Calu3 (cell line): ENCODE results near the gene PRTG. TPM values are rescaled to one million over a fixed set of nuclear protein-coding genes. Genes with fewer than 3 reads are reported as not detected.
"Not testable (repeated sequence)": the region's sequence is repeated elsewhere in the genome, so short reads cannot be mapped to it uniquely, and the experiment has no call there.

Experiments
- BruUV-seq: library from RNA; stranded (reverse); fragments of 400-500 nt; replicated peaks from 2 replicates; lab custom pipeline; 2021; lab: Mats Ljungman, UMichigan
- CTCF ChIA-PET: fragments of 300-600 bp; sonication (Branson Sonifier 250); formaldehyde crosslinking; loops from one replicate; lab custom pipeline; 2022; ENCODE audit warnings: antibody characterized with exemption; lab: Charles Lee
- DNase-seq: peaks from one replicate; pipeline ENCODE4 v3.0.0; 2022
- H3K27ac Mint-ChIP-seq: one replicate; pipeline ENCODE4 v1.8.0; 2022; ENCODE audit warnings: mixed read lengths; ENCODE audit not compliant: unreplicated experiment
- H3K27me3 Mint-ChIP-seq: one replicate; pipeline ENCODE4 v1.8.0; 2022; ENCODE audit warnings: mixed read lengths; ENCODE audit not compliant: unreplicated experiment
- H3K36me3 Mint-ChIP-seq: one replicate; pipeline ENCODE4 v1.8.0; 2022; ENCODE audit warnings: mild to moderate bottlenecking, moderate library complexity, mixed read lengths; ENCODE audit not compliant: insufficient read depth, unreplicated experiment
- H3K4me1 Mint-ChIP-seq: one replicate; pipeline ENCODE4 v1.8.0; 2022; ENCODE audit warnings: mild to moderate bottlenecking, low read depth, mixed read lengths; ENCODE audit not compliant: unreplicated experiment
- H3K4me3 Mint-ChIP-seq: one replicate; pipeline ENCODE4 v1.8.0; 2022; ENCODE audit warnings: mild to moderate bottlenecking, low read depth, moderate library complexity, mixed read lengths; ENCODE audit not compliant: unreplicated experiment
- H3K9me3 Mint-ChIP-seq: one replicate; pipeline ENCODE4 v1.8.0; 2022; ENCODE audit warnings: low read depth, mixed read lengths; ENCODE audit not compliant: unreplicated experiment
- CTCF ChIP-seq: fragments of 200-600 bp; IDR thresholded peaks from one replicate; pipeline ENCODE4 v1.8.0; 2022; ENCODE audit warnings: antibody characterized with exemption; ENCODE audit not compliant: unreplicated experiment
- intact Hi-C: fragments of 100-400 bp; cut with micrococcal nuclease; formaldehyde crosslinking; loops from one replicate; pipeline ENCODE4 v1.10.0; 2022; ENCODE audit not compliant: unreplicated experiment
- total RNA-seq: library from RNA; stranded (reverse); gene quantifications from 2 replicates; pipeline ENCODE4 v1.2.3, GENCODE V29; 2022

The PRTG gene
- total RNA-seq, 1 experiment from 2014 or later, result 12.0 TPM

- Mint-ChIP-seq H3K36me3 (no peaks in the 10 kb centered on the region), H3K4me1 (no peaks in the 10 kb centered on the region), H3K27ac (no peak overlapping the region), H3K27me3 (no peaks in the 10 kb centered on the region), H3K4me3 (no peak overlapping the region), H3K9me3 (no peaks in the 10 kb centered on the region)
- TF ChIP-seq CTCF, result no peak
- CTCF ChIA-PET, result no interaction called here
- intact Hi-C loops, result no loop called here
- no TSS peak for BruUV-seq
- DNase-seq, result no peak
Measured at GRCh38 chr15:55758580-55758986, 15.6 kb upstream of the PRTG start.

GRCh38 chr15:55753433-55753832 lies 10.5 kb upstream of the PRTG start:
- BruUV-seq, H3K36me3 Mint-ChIP-seq, DNase-seq, intact Hi-C loops, H3K27ac Mint-ChIP-seq, H3K4me1 Mint-ChIP-seq, H3K4me3 Mint-ChIP-seq, H3K9me3 Mint-ChIP-seq: not testable (repeated sequence)
- CTCF ChIA-PET, result interaction anchor here (0.9 kb wide), 1 partner anchor 66 kb away, joined by 3 read pairs; no protein-coding TSS in a partner anchor
- peaks cover 20% of the 10 kb centered on the region for H3K27me3 Mint-ChIP-seq

GRCh38 chr15:55750706-55751105 lies 7.8 kb upstream of the PRTG start:
- Mint-ChIP-seq H3K27ac (no peak overlapping the region), H3K4me1 (no peaks in the 10 kb centered on the region), H3K9me3 (no peaks in the 10 kb centered on the region), H3K4me3 (no peak overlapping the region), H3K36me3 (no peaks in the 10 kb centered on the region), H3K27me3 (peaks cover 25% of the 10 kb centered on the region)
- CTCF ChIA-PET, result no interaction called here
- no TSS peak for BruUV-seq
- TF ChIP-seq CTCF, result no peak
- no peak for DNase-seq
- intact Hi-C loops, result no loop called here

- no TSS peak for BruUV-seq
- no peaks in the 10 kb centered on the region for H3K9me3 Mint-ChIP-seq
- H3K27me3 Mint-ChIP-seq, result peaks cover 11% of the 10 kb centered on the region
- H3K4me1 Mint-ChIP-seq, result peaks cover 8% of the 10 kb centered on the region
- H3K27ac Mint-ChIP-seq, result peak overlapping the region; percentile 81
- CTCF ChIA-PET, result interaction anchor here (0.6 to 0.9 kb wide), 2 partner anchors 12 to 36 kb away, joined by 3 to 6 read pairs; no protein-coding TSS in a partner anchor
- H3K4me3 Mint-ChIP-seq, result no peak overlapping the region
- intact Hi-C loops, result loop anchor here (2.0 to 5.0 kb wide), 2 partner anchors 53 to 95 kb away; no protein-coding TSS in a partner anchor
- no peaks in the 10 kb centered on the region for H3K36me3 Mint-ChIP-seq
- DNase-seq, result no peak
- no peak for TF ChIP-seq CTCF
Measured at GRCh38 chr15:55743729-55744655, 1.0 kb upstream of the PRTG start.
